Astrocyte (in vitro differentiated cells and primary cell): Measurements from ENCODE around the gene DDR2. TPM values are rescaled to one million over a fixed set of nuclear protein-coding genes. Genes with fewer than 3 reads are reported as not detected.

Experiments used
- DNase-seq: peaks from one replicate; pipeline ENCODE4 v3.0.0-alpha.2; 2010; ENCODE audit warnings: low read depth
- FAIRE-seq: peaks from 2 replicates; lab custom pipeline; 2011; peaks lifted over from hg19 to GRCh38; lab: Jason Lieb, UNC
- H2AFZ ChIP-seq: 2 replicates; pipeline ENCODE4 v1.6.0; 2012; ENCODE audit warnings: low read depth, low read length, inconsistent platforms
- H3K27ac ChIP-seq: 2 replicates; pipeline ENCODE4 v1.5.1; 2011; ENCODE audit warnings: low read depth, low read length, inconsistent platforms
- H3K27me3 ChIP-seq: 2 replicates; pipeline ENCODE4 v1.6.0; 2011; ENCODE audit warnings: low read length, inconsistent platforms; ENCODE audit not compliant: insufficient read depth
- H3K36me3 ChIP-seq: 2 replicates; pipeline ENCODE4 v1.5.1; 2011; ENCODE audit warnings: low read length, inconsistent platforms; ENCODE audit not compliant: insufficient read depth
- H3K4me1 ChIP-seq: 2 replicates; pipeline ENCODE4 v1.5.1; 2011; ENCODE audit warnings: low read length, inconsistent platforms; ENCODE audit not compliant: insufficient read depth
- H3K4me2 ChIP-seq: 2 replicates; pipeline ENCODE4 v1.6.0; 2012; ENCODE audit warnings: low read length, inconsistent platforms
- H3K4me3 ChIP-seq: 2 replicates; pipeline ENCODE4 v1.5.1; 2011; ENCODE audit warnings: low read depth, mild to moderate bottlenecking, low read length, inconsistent platforms; ENCODE audit not compliant: insufficient read depth
- H3K79me2 ChIP-seq: 2 replicates; pipeline ENCODE4 v1.6.0; 2012; ENCODE audit warnings: mild to moderate bottlenecking, low read length, inconsistent platforms; ENCODE audit not compliant: insufficient read depth
- H3K9ac ChIP-seq: 2 replicates; pipeline ENCODE4 v1.6.0; 2012; ENCODE audit warnings: mild to moderate bottlenecking, low read length, inconsistent platforms
- H3K9me3 ChIP-seq: 2 replicates; pipeline ENCODE4 v1.5.1; 2012; ENCODE audit warnings: low read depth, mild to moderate bottlenecking, low read length, inconsistent platforms; ENCODE audit not compliant: insufficient read depth
- H4K20me1 ChIP-seq: 2 replicates; pipeline ENCODE4 v1.6.0; 2012; ENCODE audit warnings: low read length, inconsistent platforms; ENCODE audit not compliant: insufficient read depth
- H3K27ac Mint-ChIP-seq: one replicate; pipeline ENCODE4 v1.8.0; 2021; ENCODE audit warnings: mild to moderate bottlenecking, mixed read lengths; ENCODE audit not compliant: unreplicated experiment
- H3K27me3 Mint-ChIP-seq: one replicate; pipeline ENCODE4 v1.8.0; 2021; ENCODE audit warnings: low read depth, mixed read lengths; ENCODE audit not compliant: unreplicated experiment
- H3K36me3 Mint-ChIP-seq: one replicate; pipeline ENCODE4 v1.8.0; 2021; ENCODE audit warnings: low read depth, mixed read lengths; ENCODE audit not compliant: unreplicated experiment
- H3K4me1 Mint-ChIP-seq: one replicate; pipeline ENCODE4 v1.8.0; 2021; ENCODE audit warnings: low read depth, mixed read lengths; ENCODE audit not compliant: unreplicated experiment
- H3K4me3 Mint-ChIP-seq: one replicate; pipeline ENCODE4 v1.8.0; 2021; ENCODE audit warnings: mild to moderate bottlenecking, moderate library complexity, mixed read lengths; ENCODE audit not compliant: unreplicated experiment
- H3K9me3 Mint-ChIP-seq: one replicate; pipeline ENCODE4 v1.8.0; 2021; ENCODE audit warnings: mild to moderate bottlenecking, mixed read lengths; ENCODE audit not compliant: unreplicated experiment
- EZH2 ChIP-seq: IDR thresholded peaks from 2 replicates; pipeline ENCODE4 v1.6.1; 2012; ENCODE audit warnings: mild to moderate bottlenecking, low read length, inconsistent platforms; ENCODE audit not compliant: insufficient read depth
- total RNA-seq: library from RNA; stranded (reverse); gene quantifications from 2 replicates; pipeline ENCODE4 v1.2.1, GENCODE V29; 2021
- TF ChIP-seq, protein P1 (sequence below): IDR thresholded peaks from 2 replicates; pipeline ENCODE4 v1.5.1; 2011; ENCODE audit warnings: low read depth, mild to moderate bottlenecking, inconsistent platforms, low read length, moderate library complexity; ENCODE audit not compliant: insufficient read depth

DDR2 gene
- total RNA-seq, 1 donor from 2014 or later, result 15.3 TPM

DNA sequence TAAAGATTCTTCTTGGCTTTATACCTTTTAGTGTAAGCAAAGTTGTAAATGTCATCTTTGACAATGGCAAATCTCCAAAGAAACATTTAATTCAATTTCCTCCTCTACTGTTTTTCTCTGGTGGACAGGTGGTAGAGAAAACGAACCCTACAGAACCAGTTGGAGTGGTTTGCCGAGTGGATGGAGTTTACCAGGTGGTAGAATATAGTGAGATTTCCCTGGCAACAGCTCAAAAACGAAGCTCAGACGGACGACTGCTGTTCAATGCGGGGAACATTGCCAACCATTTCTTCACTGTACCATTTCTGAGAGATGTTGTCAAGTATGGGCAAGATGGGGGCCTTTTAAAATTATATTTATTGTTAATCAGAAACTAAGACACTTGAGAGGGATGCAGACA, 44.9 kb upstream of the DDR2 start:
- peaks cover 25% of the 10 kb centered on the region for H4K20me1 ChIP-seq
- H3K27me3 Mint-ChIP-seq, result no peaks in the 10 kb centered on the region
- DNase-seq (no peak), FAIRE-seq (no peak)
- no peaks in the 10 kb centered on the region for H3K9me3 ChIP-seq
- H3K4me3 Mint-ChIP-seq, result no peak overlapping the region
- peaks cover 54% of the 10 kb centered on the region for H3K36me3 ChIP-seq
- H3K79me2 ChIP-seq, result peaks cover 12% of the 10 kb centered on the region
- no peak overlapping the region for H3K27ac ChIP-seq
- TF ChIP-seq, protein P1, sequence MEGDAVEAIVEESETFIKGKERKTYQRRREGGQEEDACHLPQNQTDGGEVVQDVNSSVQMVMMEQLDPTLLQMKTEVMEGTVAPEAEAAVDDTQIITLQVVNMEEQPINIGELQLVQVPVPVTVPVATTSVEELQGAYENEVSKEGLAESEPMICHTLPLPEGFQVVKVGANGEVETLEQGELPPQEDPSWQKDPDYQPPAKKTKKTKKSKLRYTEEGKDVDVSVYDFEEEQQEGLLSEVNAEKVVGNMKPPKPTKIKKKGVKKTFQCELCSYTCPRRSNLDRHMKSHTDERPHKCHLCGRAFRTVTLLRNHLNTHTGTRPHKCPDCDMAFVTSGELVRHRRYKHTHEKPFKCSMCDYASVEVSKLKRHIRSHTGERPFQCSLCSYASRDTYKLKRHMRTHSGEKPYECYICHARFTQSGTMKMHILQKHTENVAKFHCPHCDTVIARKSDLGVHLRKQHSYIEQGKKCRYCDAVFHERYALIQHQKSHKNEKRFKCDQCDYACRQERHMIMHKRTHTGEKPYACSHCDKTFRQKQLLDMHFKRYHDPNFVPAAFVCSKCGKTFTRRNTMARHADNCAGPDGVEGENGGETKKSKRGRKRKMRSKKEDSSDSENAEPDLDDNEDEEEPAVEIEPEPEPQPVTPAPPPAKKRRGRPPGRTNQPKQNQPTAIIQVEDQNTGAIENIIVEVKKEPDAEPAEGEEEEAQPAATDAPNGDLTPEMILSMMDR, result no peak
- no peak for TF ChIP-seq EZH2
- no peak overlapping the region for H3K9ac ChIP-seq
- H3K36me3 Mint-ChIP-seq, result peaks cover 8% of the 10 kb centered on the region
- H3K4me2 ChIP-seq, result no peak overlapping the region
- H3K4me1 ChIP-seq, result no peaks in the 10 kb centered on the region
- no peak overlapping the region for H3K27ac Mint-ChIP-seq
- H2AFZ ChIP-seq, result no peak overlapping the region
- no peaks in the 10 kb centered on the region for H3K9me3 Mint-ChIP-seq
- H3K4me1 Mint-ChIP-seq, result peaks cover 6% of the 10 kb centered on the region
- no peaks in the 10 kb centered on the region for H3K27me3 ChIP-seq
- no peak overlapping the region for H3K4me3 ChIP-seq

DNA sequence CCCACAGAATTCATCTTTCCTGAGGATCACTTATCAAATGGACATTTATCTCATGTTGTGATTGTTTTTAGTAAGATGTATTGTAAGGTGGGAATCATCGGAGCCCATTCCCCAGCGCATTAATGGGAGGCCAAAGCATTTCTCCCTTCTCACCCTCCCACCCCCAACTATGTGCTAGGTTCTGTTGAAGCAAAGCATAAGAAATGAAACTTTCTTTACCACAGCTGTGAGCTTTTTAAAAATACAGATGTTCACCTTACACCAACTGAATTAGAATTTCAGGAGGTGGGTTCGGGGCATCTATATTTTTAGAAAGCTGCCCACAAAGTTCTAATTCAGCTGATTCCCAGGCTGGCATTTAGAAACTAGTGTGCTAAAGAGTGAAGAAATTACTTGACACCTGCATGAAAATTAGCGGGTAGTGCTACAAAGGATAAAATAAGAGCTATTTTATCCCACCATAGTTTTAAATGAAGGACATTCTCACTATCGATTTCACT, 44.5 kb upstream of the DDR2 start:
- Mint-ChIP-seq H3K27me3 (no peaks in the 10 kb centered on the region), H3K4me1 (peaks cover 6% of the 10 kb centered on the region), H3K4me3 (no peak overlapping the region), H3K9me3 (no peaks in the 10 kb centered on the region), H3K27ac (no peak overlapping the region), H3K36me3 (peaks cover 12% of the 10 kb centered on the region)
- Histone ChIP-seq H3K9ac (no peak overlapping the region), H4K20me1 (peaks cover 27% of the 10 kb centered on the region), H3K27ac (no peak overlapping the region), H2AFZ (no peak overlapping the region), H3K36me3 (peaks cover 57% of the 10 kb centered on the region), H3K4me3 (no peak overlapping the region), H3K9me3 (no peaks in the 10 kb centered on the region), H3K79me2 (peaks cover 15% of the 10 kb centered on the region), H3K4me2 (no peak overlapping the region), H3K4me1 (no peaks in the 10 kb centered on the region), H3K27me3 (no peaks in the 10 kb centered on the region)
- FAIRE-seq, result peak; percentile 39
- TF ChIP-seq, protein P1, result no peak
- no peak for TF ChIP-seq EZH2
- DNase-seq, result no peak

DNA sequence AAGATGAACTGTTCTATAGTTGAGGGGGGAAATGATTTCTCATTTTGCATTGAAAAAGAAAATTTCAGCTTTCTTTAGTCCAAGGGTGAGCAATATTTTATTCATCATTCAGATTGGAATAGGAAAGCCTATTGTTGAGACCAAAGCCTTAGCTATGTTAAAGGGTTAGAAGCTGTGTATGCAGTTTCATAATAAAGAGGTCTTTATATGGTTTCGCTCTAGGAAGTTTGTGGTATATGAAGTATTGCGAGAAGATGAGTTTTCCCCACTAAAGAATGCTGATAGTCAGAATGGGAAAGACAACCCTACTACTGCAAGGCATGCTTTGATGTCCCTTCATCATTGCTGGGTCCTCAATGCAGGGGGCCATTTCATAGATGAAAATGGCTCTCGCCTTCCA, 42.2 kb upstream of the DDR2 start:
- no peak for FAIRE-seq
- no peaks in the 10 kb centered on the region for H3K27me3 ChIP-seq
- peaks cover 23% of the 10 kb centered on the region for H4K20me1 ChIP-seq
- H3K4me3 ChIP-seq, result no peak overlapping the region
- no peak overlapping the region for H3K27ac ChIP-seq
- Mint-ChIP-seq H3K4me3 (no peak overlapping the region), H3K9me3 (no peaks in the 10 kb centered on the region), H3K4me1 (peaks cover 6% of the 10 kb centered on the region), H3K27ac (no peak overlapping the region), H3K36me3 (peaks cover 14% of the 10 kb centered on the region), H3K27me3 (no peaks in the 10 kb centered on the region)
- H3K9ac ChIP-seq, result no peak overlapping the region
- H2AFZ ChIP-seq, result no peak overlapping the region
- peaks cover 9% of the 10 kb centered on the region for H3K79me2 ChIP-seq
- H3K4me1 ChIP-seq, result no peaks in the 10 kb centered on the region
- TF ChIP-seq, protein P1, result no peak
- no peak for DNase-seq
- no peaks in the 10 kb centered on the region for H3K9me3 ChIP-seq
- H3K36me3 ChIP-seq, result peaks cover 62% of the 10 kb centered on the region
- no peak overlapping the region for H3K4me2 ChIP-seq
